Loucy (cell line): ENCODE measurements around the gene RBFOX2.

ENCODE experiments used
- H2AFZ ChIP-seq: fragments of 200-600 bp; sonication (generic); 2 replicates; pipeline ENCODE4 v1.6.0; 2016; ENCODE audit warnings: antibody characterized with exemption, mild to moderate bottlenecking, low read length, moderate library complexity
- H3F3A ChIP-seq: fragments of 200-600 bp; 2 replicates; pipeline ENCODE4 v1.6.0; 2016; ENCODE audit warnings: antibody characterized with exemption, low read depth, mild to moderate bottlenecking
- H3K27me3 ChIP-seq: fragments of 200-600 bp; sonication (generic); 2 replicates; pipeline ENCODE4 v1.6.1; 2014; ENCODE audit warnings: low read length, mild to moderate bottlenecking; ENCODE audit not compliant: insufficient read depth, poor library complexity, severe bottlenecking
- H3K36me3 ChIP-seq: fragments of 200-600 bp; sonication (generic); 2 replicates; pipeline ENCODE4 v1.6.1; 2016; ENCODE audit warnings: low read length; ENCODE audit not compliant: insufficient read depth
- H3K4me1 ChIP-seq: fragments of 200-600 bp; sonication (generic); 2 replicates; pipeline ENCODE4 v1.5.1; 2014; ENCODE audit warnings: low read length, mild to moderate bottlenecking; ENCODE audit not compliant: insufficient read depth, poor library complexity, severe bottlenecking
- H3K4me2 ChIP-seq: fragments of 200-600 bp; sonication (generic); 2 replicates; pipeline ENCODE4 v1.6.0; 2014; ENCODE audit warnings: antibody characterized with exemption, low read length, low read depth, mild to moderate bottlenecking; ENCODE audit not compliant: poor library complexity, severe bottlenecking
- H3K4me3 ChIP-seq: fragments of 200-600 bp; sonication (generic); 2 replicates; pipeline ENCODE4 v1.5.1; 2014; ENCODE audit warnings: low read length, mild to moderate bottlenecking, mixed read lengths; ENCODE audit not compliant: poor library complexity, severe bottlenecking
- H3K79me2 ChIP-seq: fragments of 200-600 bp; sonication (generic); 2 replicates; pipeline ENCODE4 v1.6.1; 2014; ENCODE audit warnings: low read length; ENCODE audit not compliant: insufficient read depth
- H3K9ac ChIP-seq: fragments of 200-600 bp; sonication (generic); 2 replicates; pipeline ENCODE4 v1.6.0; 2014; ENCODE audit warnings: mild to moderate bottlenecking, low read depth, low read length, moderate library complexity; ENCODE audit not compliant: poor library complexity, severe bottlenecking
- H3K9me2 ChIP-seq: fragments of 200-600 bp; sonication (generic); replicated peaks from 2 replicates; pipeline ENCODE4 v1.6.1; 2016; ENCODE audit warnings: low read depth, low read length, mixed read lengths
- H3K9me3 ChIP-seq: fragments of 200-600 bp; sonication (generic); 2 replicates; pipeline ENCODE4 v1.6.1; 2014; ENCODE audit warnings: mild to moderate bottlenecking, antibody characterized with exemption, low read length, low read depth; ENCODE audit not compliant: insufficient read depth
- H4K20me1 ChIP-seq: fragments of 200-600 bp; sonication (generic); 2 replicates; pipeline ENCODE4 v1.6.0; 2014; ENCODE audit warnings: antibody characterized with exemption, low read length, mild to moderate bottlenecking; ENCODE audit not compliant: insufficient read depth, poor library complexity, severe bottlenecking
- EZH2phosphoT487 ChIP-seq: fragments of 200-600 bp; IDR thresholded peaks from 2 replicates; pipeline ENCODE4 v1.6.1; 2018; ENCODE audit warnings: antibody characterized with exemption, mild to moderate bottlenecking, moderate library complexity, borderline replicate concordance
- TF ChIP-seq, protein P1 (sequence below): fragments of 200-600 bp; sonication (generic); conservative IDR thresholded peaks from 2 replicates; pipeline ENCODE4 v1.5.1; 2014; ENCODE audit warnings: mild to moderate bottlenecking, antibody characterized with exemption, low read length

RBFOX2 gene

DNA sequence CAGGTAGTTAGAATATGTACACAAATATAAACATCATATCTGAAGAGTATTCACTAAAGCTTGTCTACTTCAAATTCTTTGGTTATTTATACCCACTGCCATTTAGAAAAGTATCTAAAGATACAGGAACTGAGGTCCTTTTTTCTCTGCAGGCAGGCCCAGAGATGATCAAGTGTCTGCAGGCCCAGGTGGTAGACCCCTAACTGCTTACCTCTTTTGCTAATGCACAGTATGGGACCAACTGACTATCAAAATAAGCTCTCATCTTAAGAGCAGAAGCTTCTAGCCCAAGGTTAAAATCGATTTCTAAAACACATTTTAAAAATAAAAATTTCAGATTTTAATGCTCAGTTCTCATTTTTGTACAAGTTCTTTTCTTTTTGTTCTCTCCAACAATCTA lies 229.5 kb downstream of the RBFOX2 start:
- no peaks in the 10 kb centered on the region for H3K27me3 ChIP-seq
- TF ChIP-seq EZH2phosphoT487, result no peak
- TF ChIP-seq, protein P1, sequence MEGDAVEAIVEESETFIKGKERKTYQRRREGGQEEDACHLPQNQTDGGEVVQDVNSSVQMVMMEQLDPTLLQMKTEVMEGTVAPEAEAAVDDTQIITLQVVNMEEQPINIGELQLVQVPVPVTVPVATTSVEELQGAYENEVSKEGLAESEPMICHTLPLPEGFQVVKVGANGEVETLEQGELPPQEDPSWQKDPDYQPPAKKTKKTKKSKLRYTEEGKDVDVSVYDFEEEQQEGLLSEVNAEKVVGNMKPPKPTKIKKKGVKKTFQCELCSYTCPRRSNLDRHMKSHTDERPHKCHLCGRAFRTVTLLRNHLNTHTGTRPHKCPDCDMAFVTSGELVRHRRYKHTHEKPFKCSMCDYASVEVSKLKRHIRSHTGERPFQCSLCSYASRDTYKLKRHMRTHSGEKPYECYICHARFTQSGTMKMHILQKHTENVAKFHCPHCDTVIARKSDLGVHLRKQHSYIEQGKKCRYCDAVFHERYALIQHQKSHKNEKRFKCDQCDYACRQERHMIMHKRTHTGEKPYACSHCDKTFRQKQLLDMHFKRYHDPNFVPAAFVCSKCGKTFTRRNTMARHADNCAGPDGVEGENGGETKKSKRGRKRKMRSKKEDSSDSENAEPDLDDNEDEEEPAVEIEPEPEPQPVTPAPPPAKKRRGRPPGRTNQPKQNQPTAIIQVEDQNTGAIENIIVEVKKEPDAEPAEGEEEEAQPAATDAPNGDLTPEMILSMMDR, result no peak
- H3K9me2 ChIP-seq, result no peaks in the 10 kb centered on the region
- H3K9me3 ChIP-seq, result no peaks in the 10 kb centered on the region; the same call in 1 of the 2 replicates
- H3K79me2 ChIP-seq, result no peaks in the 10 kb centered on the region
- no peak overlapping the region for H3K4me3 ChIP-seq
- H3K36me3 ChIP-seq, result no peaks in the 10 kb centered on the region
- no peak overlapping the region for H3K9ac ChIP-seq
- H4K20me1 ChIP-seq, result no peaks in the 10 kb centered on the region
- H2AFZ ChIP-seq, result no peak overlapping the region
- no peaks in the 10 kb centered on the region for H3K4me1 ChIP-seq
- no peak overlapping the region for H3K4me2 ChIP-seq
- H3F3A ChIP-seq, result no peaks in the 10 kb centered on the region

DNA sequence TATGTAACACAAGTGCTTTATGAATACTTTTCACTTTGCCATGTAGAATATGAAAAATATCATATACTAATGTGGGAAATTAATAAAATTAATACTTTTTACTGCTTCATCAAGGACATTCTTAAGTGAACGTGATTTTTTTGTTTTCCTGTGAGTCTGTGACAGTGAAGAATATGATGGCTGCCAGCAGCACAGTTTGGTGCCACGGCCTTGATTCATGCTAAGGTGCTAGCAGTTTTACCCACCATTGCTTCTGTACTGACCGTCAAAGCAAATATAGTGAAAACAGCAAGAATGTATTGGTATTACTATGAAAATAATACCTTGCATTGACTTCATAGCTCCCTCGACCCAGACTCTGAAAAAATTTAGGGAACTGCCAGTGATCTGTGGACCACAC lies 231.2 kb downstream of the RBFOX2 start:
- Histone ChIP-seq H3K9me3 (no peaks in the 10 kb centered on the region), H4K20me1 (no peaks in the 10 kb centered on the region), H2AFZ (no peak overlapping the region), H3F3A (no peaks in the 10 kb centered on the region), H3K9ac (no peak overlapping the region), H3K4me1 (no peaks in the 10 kb centered on the region), H3K4me2 (no peak overlapping the region), H3K4me3 (no peak overlapping the region), H3K9me2 (no peaks in the 10 kb centered on the region), H3K27me3 (no peaks in the 10 kb centered on the region), H3K36me3 (no peaks in the 10 kb centered on the region), H3K79me2 (no peaks in the 10 kb centered on the region)
- TF ChIP-seq EZH2phosphoT487, result no peak
- TF ChIP-seq, protein P1, result no peak

DNA sequence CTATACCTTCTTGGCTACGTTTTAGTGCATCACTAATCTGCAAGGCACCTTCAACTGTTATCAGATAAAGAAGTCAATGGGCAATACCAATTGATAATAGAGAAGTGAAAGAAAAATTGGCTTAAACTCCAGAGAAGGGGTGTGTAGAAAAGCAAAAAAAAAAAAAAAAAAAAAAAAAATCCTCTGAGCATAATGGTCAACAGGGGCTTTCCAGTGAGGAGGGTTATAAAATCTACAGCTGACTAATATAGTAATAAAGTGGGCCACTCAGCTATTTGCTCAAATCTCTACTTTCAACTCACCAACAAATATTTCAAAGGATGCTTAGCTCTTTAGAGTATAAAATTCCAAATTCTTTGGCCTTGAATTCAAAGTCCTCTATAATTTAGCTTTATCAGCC lies 233.1 kb downstream of the RBFOX2 start:
- Histone ChIP-seq H3K9ac (no peak overlapping the region), H3K4me1 (no peaks in the 10 kb centered on the region), H3K79me2 (no peaks in the 10 kb centered on the region), H3K36me3 (no peaks in the 10 kb centered on the region), H3F3A (no peaks in the 10 kb centered on the region), H4K20me1 (no peaks in the 10 kb centered on the region), H3K9me3 (no peaks in the 10 kb centered on the region), H3K27me3 (no peaks in the 10 kb centered on the region), H3K4me2 (no peak overlapping the region), H3K4me3 (no peak overlapping the region), H2AFZ (no peak overlapping the region), H3K9me2 (no peaks in the 10 kb centered on the region)
- no peak for TF ChIP-seq EZH2phosphoT487
- TF ChIP-seq, protein P1, result no peak
